ENCODE results near the gene FUCA1. TPM values are rescaled to one million over a fixed set of nuclear protein-coding genes. Genes with fewer than 3 reads are reported as not detected.
A peak's percentile ranks its signal among the peaks of the same experiment; 100 is the strongest.

FUCA1 gene
- polyA plus RNA-seq (2013, experiment 1 of 4) = 8.4 TPM
- polyA plus RNA-seq (2013, experiment 2 of 4) = 8.5 TPM
- 8.3 TPM for polyA plus RNA-seq (2013, experiment 3 of 4)
- polyA plus RNA-seq (2013, experiment 4 of 4) = 8.7 TPM

DNA sequence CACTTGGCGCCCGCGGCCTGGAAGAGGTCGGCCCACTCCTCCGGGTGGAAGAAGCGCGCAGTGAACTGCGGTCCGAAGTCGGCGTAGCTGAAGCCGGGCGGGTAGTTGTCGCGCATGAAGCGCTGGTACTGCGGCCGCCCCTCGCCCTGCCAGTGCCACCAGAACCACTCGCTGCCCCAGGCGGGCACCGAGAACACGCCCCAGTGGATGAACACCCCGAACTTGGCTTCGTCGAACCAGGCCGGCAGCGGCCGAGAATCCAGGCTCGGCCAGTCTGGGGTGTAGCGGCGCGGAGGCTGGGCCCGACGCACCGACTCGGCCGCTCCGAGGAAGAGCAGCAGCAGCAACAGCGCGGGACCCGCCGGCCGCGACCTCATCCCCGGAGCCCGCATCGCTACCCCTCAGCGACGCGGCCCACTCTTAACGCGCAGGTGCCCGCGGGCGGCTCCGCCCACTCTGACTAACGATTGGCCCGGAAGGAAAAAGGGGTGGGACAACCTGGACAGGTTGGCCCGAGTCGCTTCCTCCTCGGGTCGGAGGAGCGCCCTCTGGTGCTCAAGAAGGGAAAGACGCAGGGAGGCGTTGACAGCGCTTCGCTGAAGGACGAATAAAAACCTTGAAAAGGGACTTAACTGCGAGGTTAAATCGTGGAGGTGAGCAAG lies at the start of gene FUCA1:
FUCA1 (minus strand) TSS at position 396 of the 662 bp plus-strand sequence; CDS start at position 392, 4 bp downstream.
- H3K27me3 ChIP-seq (ENCODE audit: control insufficient read depth, insufficient read depth, low read length, poor library complexity, severe bottlenecking) = peaks cover 41% of the 10 kb centered on the region
- no peaks in the 10 kb centered on the region for H3K9me3 ChIP-seq (ENCODE audit: control insufficient read depth, low read length)
- H3K36me3 ChIP-seq (ENCODE audit: control insufficient read depth, insufficient read depth, low read length) = no peaks in the 10 kb centered on the region
- no peak within 1 kb of the TSS for H3K27ac ChIP-seq (ENCODE audit: insufficient read depth, low read depth, low read length, poor library complexity, severe bottlenecking)
- 1% methylated on average over 71 of the region's 71 CpGs for WGBS, 2 experiments
- peak within 1 kb of the TSS; percentile 59 for H3K4me3 ChIP-seq (ENCODE audit: insufficient read depth, low read depth, low read length)
- H3K4me1 ChIP-seq (ENCODE audit: control insufficient read depth, insufficient read depth, low read length) = no peaks in the 10 kb centered on the region

DNA sequence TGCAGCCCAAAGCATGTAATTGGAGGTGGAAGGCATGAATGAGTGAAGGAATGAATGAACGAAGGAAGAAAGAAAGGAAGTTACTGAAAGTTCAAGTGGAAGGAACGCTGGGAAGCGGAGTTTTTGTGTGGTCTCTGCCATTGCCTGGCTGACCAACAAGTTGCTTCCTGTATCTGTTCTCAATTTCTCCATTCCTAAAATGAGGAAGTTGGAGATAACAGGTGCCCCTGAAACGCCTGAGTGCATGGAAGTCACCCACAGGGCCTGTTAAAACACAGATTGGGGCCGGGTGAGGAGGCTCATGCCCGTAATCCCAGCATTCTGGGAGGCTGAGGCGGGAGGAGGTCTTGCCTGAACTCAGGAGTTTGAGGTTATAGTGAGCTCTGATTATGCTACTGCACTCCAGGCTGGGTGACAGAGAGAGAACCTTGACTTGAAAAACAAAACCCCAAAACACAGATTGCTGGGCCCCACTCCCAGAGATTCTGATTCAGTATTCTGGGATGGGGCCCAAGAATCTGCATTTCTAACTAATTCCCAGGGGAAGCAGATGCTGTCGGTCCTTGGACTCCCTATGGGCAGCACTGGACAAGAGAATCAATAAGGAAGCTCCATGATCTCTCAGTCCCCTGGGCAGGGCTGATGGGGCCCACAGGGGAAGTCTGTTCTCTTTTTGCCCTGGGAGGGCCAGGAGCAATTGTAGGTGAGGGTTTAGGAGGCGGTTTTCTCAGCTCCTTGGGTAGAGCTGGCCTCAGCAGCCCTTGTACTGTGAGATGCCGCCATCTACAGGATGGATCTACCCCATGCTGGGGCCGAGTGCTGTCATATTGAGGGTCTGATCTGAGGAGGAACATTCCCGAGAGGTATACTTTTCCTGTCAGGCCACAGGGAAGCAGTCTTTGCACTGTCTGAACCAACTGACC lies 48.4 kb upstream of the FUCA1 start:
- H3K4me3 ChIP-seq (ENCODE audit: insufficient read depth, low read depth, low read length) = no peak overlapping the region
- H3K27me3 ChIP-seq (ENCODE audit: control insufficient read depth, insufficient read depth, low read length, poor library complexity, severe bottlenecking) = no peaks in the 10 kb centered on the region
- H3K9me3 ChIP-seq (ENCODE audit: control insufficient read depth, low read length) = no peaks in the 10 kb centered on the region
- WGBS, 2 experiments = 63 to 67% methylated on average over 12 of the region's 12 CpGs
- no peaks in the 10 kb centered on the region for H3K4me1 ChIP-seq (ENCODE audit: control insufficient read depth, insufficient read depth, low read length)
- no peaks in the 10 kb centered on the region for H3K36me3 ChIP-seq (ENCODE audit: control insufficient read depth, insufficient read depth, low read length)
- no peak overlapping the region for H3K27ac ChIP-seq (ENCODE audit: insufficient read depth, low read depth, low read length, poor library complexity, severe bottlenecking)

DNA sequence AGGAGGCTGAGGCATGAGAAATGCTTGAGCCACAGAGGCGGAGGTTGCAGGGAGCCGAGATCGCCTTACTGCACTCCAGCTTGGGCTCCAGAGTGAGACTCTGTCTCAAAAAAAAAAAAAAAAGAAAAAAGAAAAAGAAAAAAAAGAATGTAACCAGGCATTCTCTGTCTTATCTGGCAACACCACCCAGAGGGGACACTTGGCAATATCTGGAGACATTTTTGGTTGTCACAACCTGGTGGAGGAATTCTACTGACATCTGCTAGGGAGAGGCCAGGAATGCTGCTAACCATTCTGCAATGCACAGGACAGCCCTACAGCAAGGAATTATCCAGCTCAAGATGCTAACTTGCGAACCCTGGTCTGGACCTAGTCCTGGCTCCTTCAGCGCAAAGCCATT lies 47.4 kb upstream of the FUCA1 start:
- WGBS, 2 experiments = 81 to 92% methylated on average over 5 of the region's 5 CpGs
- Histone ChIP-seq H3K4me3 (ENCODE audit: insufficient read depth, low read depth, low read length) (no peak overlapping the region), H3K27me3 (ENCODE audit: control insufficient read depth, insufficient read depth, low read length, poor library complexity, severe bottlenecking) (no peaks in the 10 kb centered on the region), H3K36me3 (ENCODE audit: control insufficient read depth, insufficient read depth, low read length) (no peaks in the 10 kb centered on the region), H3K27ac (ENCODE audit: insufficient read depth, low read depth, low read length, poor library complexity, severe bottlenecking) (no peak overlapping the region), H3K4me1 (ENCODE audit: control insufficient read depth, insufficient read depth, low read length) (no peaks in the 10 kb centered on the region), H3K9me3 (ENCODE audit: control insufficient read depth, low read length) (no peaks in the 10 kb centered on the region)

DNA sequence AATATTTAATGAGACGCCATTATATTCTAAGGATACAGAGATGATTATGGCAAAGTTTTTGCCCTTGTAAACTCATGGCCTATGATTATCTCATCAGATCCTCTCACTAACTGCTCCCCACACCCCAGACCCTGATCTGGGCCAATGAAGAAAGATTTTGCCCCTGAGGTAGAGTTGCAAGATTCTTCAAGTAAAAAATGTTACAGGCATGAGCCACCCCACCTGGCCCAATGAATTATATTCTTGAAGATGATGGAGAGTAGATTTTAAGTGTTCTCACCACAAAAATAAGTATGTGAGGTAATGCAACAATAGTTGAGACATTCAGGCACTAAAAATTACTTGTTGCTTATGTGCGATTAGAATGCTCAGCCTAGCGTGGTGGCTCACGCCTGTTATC lies 46.8 kb upstream of the FUCA1 start:
- no peak overlapping the region for H3K27ac ChIP-seq (ENCODE audit: insufficient read depth, low read depth, low read length, poor library complexity, severe bottlenecking)
- 97% methylated on average over 4 of the region's 4 CpGs for WGBS, 2 experiments
- H3K9me3 ChIP-seq (ENCODE audit: control insufficient read depth, low read length) = no peaks in the 10 kb centered on the region
- H3K36me3 ChIP-seq (ENCODE audit: control insufficient read depth, insufficient read depth, low read length) = no peaks in the 10 kb centered on the region
- H3K27me3 ChIP-seq (ENCODE audit: control insufficient read depth, insufficient read depth, low read length, poor library complexity, severe bottlenecking) = no peaks in the 10 kb centered on the region
- no peak overlapping the region for H3K4me3 ChIP-seq (ENCODE audit: insufficient read depth, low read depth, low read length)
- no peaks in the 10 kb centered on the region for H3K4me1 ChIP-seq (ENCODE audit: control insufficient read depth, insufficient read depth, low read length)

DNA sequence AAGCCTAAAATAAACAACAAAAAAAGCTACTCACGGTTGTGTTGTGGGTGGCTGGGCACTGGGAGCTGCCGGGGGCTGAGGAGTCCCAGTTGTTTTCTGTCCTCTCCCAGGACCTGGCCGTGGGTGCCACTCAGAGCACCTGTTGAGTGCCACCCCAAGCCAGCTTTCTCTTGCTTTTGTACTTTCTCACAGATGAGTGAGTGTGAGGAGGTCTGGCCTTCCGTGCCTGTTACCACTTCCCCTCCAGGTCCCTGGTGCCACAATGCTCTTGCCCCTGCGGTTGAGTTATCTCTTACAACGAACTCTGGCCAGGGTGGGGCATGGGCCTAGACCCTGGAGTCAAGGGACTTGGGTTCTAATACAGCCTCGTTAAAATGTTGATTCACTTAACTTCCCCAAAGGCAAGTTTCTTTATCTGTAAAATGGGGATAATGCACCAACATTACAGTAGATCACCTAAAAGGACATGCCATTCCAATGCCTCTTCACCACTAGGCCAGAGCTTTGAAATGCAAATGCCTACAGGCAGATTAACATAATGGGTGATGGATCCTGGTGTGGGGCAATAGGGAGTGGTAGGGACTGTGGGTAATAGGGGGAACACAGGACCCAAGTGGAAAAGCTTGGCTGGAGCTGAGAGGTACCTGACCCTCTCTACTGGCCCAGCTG lies 45.3 kb upstream of the FUCA1 start, which contains the start of gene CNR2:
CNR2 (minus strand) TSS at position 151 of the 669 bp plus-strand sequence. CDS start 37,745 bp downstream, outside the sequence.
- Histone ChIP-seq H3K4me3 (ENCODE audit: insufficient read depth, low read depth, low read length) (no peak within 1 kb of the TSS), H3K27me3 (ENCODE audit: control insufficient read depth, insufficient read depth, low read length, poor library complexity, severe bottlenecking) (no peaks in the 10 kb centered on the region), H3K27ac (ENCODE audit: insufficient read depth, low read depth, low read length, poor library complexity, severe bottlenecking) (no peak within 1 kb of the TSS), H3K4me1 (ENCODE audit: control insufficient read depth, insufficient read depth, low read length) (no peaks in the 10 kb centered on the region), H3K9me3 (ENCODE audit: control insufficient read depth, low read length) (no peaks in the 10 kb centered on the region), H3K36me3 (ENCODE audit: control insufficient read depth, insufficient read depth, low read length) (no peaks in the 10 kb centered on the region)
- WGBS, 2 experiments = 78 to 82% methylated on average over 7 of the region's 7 CpGs

DNA sequence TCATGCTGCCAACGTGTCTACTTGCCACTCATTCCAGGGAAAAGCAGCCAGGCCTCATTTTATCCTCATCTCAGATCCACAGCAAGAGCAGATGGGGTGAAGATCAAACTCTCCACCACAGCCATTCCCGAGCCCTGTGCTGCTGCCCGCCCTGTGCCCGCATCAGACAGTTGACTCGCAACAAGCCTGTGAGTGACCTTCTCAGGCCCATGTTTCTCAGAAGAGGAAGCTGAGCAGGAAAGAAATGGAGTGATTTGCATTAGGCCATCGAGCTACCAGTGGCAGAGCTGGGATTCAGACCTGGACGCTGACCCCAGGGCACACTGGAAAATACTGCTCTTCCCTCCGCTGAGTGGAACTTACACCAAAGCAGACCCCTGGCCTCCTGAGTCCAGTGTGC lies 43.8 kb upstream of the FUCA1 start:
- 95 to 96% methylated on average over 8 of the region's 8 CpGs for WGBS, 2 experiments
- Histone ChIP-seq H3K4me3 (ENCODE audit: insufficient read depth, low read depth, low read length) (no peak overlapping the region), H3K4me1 (ENCODE audit: control insufficient read depth, insufficient read depth, low read length) (no peaks in the 10 kb centered on the region), H3K9me3 (ENCODE audit: control insufficient read depth, low read length) (no peaks in the 10 kb centered on the region), H3K27me3 (ENCODE audit: control insufficient read depth, insufficient read depth, low read length, poor library complexity, severe bottlenecking) (no peaks in the 10 kb centered on the region), H3K36me3 (ENCODE audit: control insufficient read depth, insufficient read depth, low read length) (no peaks in the 10 kb centered on the region), H3K27ac (ENCODE audit: insufficient read depth, low read depth, low read length, poor library complexity, severe bottlenecking) (no peak overlapping the region)

DNA sequence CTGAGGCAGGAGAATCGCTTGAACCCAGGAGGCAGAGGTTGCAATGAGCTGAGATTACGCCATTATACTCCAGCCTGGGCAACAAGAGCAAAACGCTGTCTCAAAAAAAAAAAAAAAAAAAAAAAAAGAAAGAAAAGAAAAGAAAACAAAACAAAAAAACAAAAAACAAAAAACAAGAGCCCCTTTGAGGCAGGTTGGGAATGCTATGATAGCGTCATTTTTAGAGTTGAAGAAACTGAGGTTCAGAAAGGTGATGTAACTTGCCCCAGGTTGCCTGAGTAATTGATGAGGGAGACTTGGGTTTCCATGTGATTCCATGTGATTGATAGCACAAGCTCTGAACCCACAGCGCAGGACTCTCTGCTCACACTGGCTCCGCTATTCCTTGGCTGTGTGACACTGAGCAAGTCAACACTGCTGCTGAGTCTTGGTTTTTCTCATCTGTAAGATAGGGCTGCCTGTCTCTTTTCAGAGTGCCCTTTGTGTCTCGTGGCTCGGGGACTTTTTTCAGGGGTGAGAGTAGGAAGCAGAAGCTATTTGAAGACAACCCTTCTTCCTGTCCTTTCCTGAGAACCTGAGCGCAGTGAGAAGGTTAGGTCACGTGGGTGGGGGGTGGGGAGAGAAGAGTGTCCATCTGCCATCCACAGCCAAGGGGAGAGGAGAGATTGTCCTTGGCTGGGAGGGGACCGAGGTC lies 42.6 kb upstream of the FUCA1 start:
- Histone ChIP-seq H3K4me1 (ENCODE audit: control insufficient read depth, insufficient read depth, low read length) (no peaks in the 10 kb centered on the region), H3K4me3 (ENCODE audit: insufficient read depth, low read depth, low read length) (no peak overlapping the region), H3K27ac (ENCODE audit: insufficient read depth, low read depth, low read length, poor library complexity, severe bottlenecking) (no peak overlapping the region), H3K36me3 (ENCODE audit: control insufficient read depth, insufficient read depth, low read length) (no peaks in the 10 kb centered on the region), H3K9me3 (ENCODE audit: control insufficient read depth, low read length) (no peaks in the 10 kb centered on the region), H3K27me3 (ENCODE audit: control insufficient read depth, insufficient read depth, low read length, poor library complexity, severe bottlenecking) (no peaks in the 10 kb centered on the region)
- 87 to 92% methylated on average over 9 of the region's 11 CpGs for WGBS, 2 experiments

DNA sequence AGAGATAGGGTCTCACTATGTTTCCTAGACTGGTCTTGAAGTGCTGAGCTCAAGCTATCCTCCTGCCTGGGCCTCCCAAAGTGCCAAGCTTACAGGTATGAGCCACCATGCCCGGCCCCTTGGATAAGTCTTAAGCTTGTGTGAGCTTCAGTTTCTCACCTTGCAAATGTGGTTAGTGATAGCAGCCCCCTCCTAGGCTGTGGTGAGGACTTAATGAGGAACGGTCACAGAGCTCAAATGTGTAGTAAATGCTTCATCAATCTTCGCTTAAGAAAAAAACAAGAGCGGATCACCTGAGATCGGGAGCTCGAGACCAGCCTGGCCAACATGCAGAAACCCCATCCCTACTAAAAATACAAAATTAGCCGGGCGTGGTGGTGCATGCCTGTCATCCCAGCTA lies 42.1 kb upstream of the FUCA1 start:
- WGBS, 2 experiments = 87 to 89% methylated on average over 8 of the region's 8 CpGs
- Histone ChIP-seq H3K36me3 (ENCODE audit: control insufficient read depth, insufficient read depth, low read length) (no peaks in the 10 kb centered on the region), H3K27ac (ENCODE audit: insufficient read depth, low read depth, low read length, poor library complexity, severe bottlenecking) (no peak overlapping the region), H3K4me3 (ENCODE audit: insufficient read depth, low read depth, low read length) (no peak overlapping the region), H3K27me3 (ENCODE audit: control insufficient read depth, insufficient read depth, low read length, poor library complexity, severe bottlenecking) (peaks cover under 1% of the 10 kb centered on the region), H3K4me1 (ENCODE audit: control insufficient read depth, insufficient read depth, low read length) (no peaks in the 10 kb centered on the region), H3K9me3 (ENCODE audit: control insufficient read depth, low read length) (no peaks in the 10 kb centered on the region)

DNA sequence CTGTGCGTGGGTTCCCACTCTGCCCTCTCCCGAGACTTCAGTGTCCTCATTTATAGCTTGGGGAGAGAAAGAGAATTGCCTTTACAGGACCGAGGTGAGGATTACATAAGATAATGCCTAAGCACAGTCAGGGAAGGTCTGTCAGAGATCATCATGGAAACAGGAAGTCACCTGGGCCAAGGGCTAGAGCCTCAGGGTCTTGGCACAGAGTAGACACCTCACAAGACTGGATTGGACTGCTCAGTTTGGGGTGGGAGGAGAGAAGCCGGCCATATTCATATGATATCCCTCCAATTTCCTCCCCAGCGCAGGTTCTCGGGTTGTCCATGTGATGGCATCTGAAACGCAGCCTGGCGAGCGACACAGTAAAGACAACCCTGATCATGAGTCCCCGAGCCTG lies 41.3 kb upstream of the FUCA1 start:
- Histone ChIP-seq H3K9me3 (ENCODE audit: control insufficient read depth, low read length) (no peaks in the 10 kb centered on the region), H3K36me3 (ENCODE audit: control insufficient read depth, insufficient read depth, low read length) (no peaks in the 10 kb centered on the region), H3K4me3 (ENCODE audit: insufficient read depth, low read depth, low read length) (no peak overlapping the region), H3K27me3 (ENCODE audit: control insufficient read depth, insufficient read depth, low read length, poor library complexity, severe bottlenecking) (peaks cover 8% of the 10 kb centered on the region), H3K27ac (ENCODE audit: insufficient read depth, low read depth, low read length, poor library complexity, severe bottlenecking) (no peak overlapping the region), H3K4me1 (ENCODE audit: control insufficient read depth, insufficient read depth, low read length) (no peaks in the 10 kb centered on the region)
- 92 to 93% methylated on average over 10 of the region's 10 CpGs for WGBS, 2 experiments

All from ectodermal cell (in vitro differentiated cells).